CD4-positive, alpha-beta T cell (primary cell): Measurements from ENCODE around the gene ATG16L1. TPM values are rescaled to one million over a fixed set of nuclear protein-coding genes. Genes with fewer than 3 reads are reported as not detected.

Source experiments
- ATAC-seq: fragments of 200-7000 bp; cut with Tn5 transposase; one replicate; pipeline ENCODE4 v1.10.0; 2022; ENCODE audit warnings: mild to moderate bottlenecking; ENCODE audit not compliant: poor library complexity
- CTCF ChIA-PET: fragments of 350-600 bp; sonication (Branson Sonifier 250); formaldehyde crosslinking; loops from one replicate; lab custom pipeline; 2021; ENCODE audit warnings: antibody characterized with exemption, inconsistent platforms; lab: Charles Lee
- POLR2A ChIA-PET: fragments of 350-600 bp; sonication (Branson Sonifier 250); formaldehyde crosslinking; loops from one replicate; lab custom pipeline; 2021; ENCODE audit warnings: antibody characterized with exemption, inconsistent platforms; lab: Charles Lee
- DNase-seq, 14 experiments: peaks; one replicate each; pipeline ENCODE4 v3.0.0-alpha.2; 2013 to 2020; ENCODE audit warnings: mixed read lengths in 2 of 14
- H3K27ac ChIP-seq, 2 donors: one replicate each; pipeline versions ENCODE4 v1.5.1 to v1.7.0; 2013; ENCODE audit warnings: low read length in 2 of 2, low read depth in 1 of 2, mild to moderate bottlenecking in 1 of 2
- H3K27me3 ChIP-seq, 2 experiments: 1 replicate in 1 of 2; 2 replicates in 1 of 2; pipeline versions ENCODE4 v1.6.1 to v1.7.0; 2013; ENCODE audit warnings: low read length in 2 of 2, control low read depth in 1 of 2, mild to moderate bottlenecking in 1 of 2, moderate library complexity in 1 of 2; ENCODE audit not compliant: insufficient read depth in 2 of 2, control insufficient read depth in 1 of 2
- H3K36me3 ChIP-seq: one replicate; pipeline ENCODE4 v1.6.1; 2013; ENCODE audit warnings: low read length, control low read depth; ENCODE audit not compliant: insufficient read depth
- H3K4me1 ChIP-seq: one replicate; pipeline ENCODE4 v1.6.1; 2013; ENCODE audit warnings: low read length, control low read depth; ENCODE audit not compliant: insufficient read depth
- H3K4me3 ChIP-seq: one replicate; pipeline ENCODE4 v1.5.1; 2013; ENCODE audit warnings: mild to moderate bottlenecking, low read length, moderate library complexity
- H3K9me3 ChIP-seq, 2 experiments: 1 replicate in 1 of 2; 2 replicates in 1 of 2; pipeline versions ENCODE4 v1.6.1 to v1.7.0; 2013; ENCODE audit warnings: low read length in 2 of 2, mild to moderate bottlenecking in 2 of 2, control low read depth in 1 of 2, moderate library complexity in 1 of 2; ENCODE audit not compliant: control insufficient read depth in 1 of 2, insufficient read depth in 1 of 2
- H3K27ac Mint-ChIP-seq: one replicate; pipeline ENCODE4 v1.8.0; 2020; ENCODE audit warnings: mixed read lengths
- H3K27me3 Mint-ChIP-seq: one replicate; pipeline ENCODE4 v1.8.0; 2021; ENCODE audit warnings: mixed read lengths
- H3K36me3 Mint-ChIP-seq: one replicate; pipeline ENCODE4 v1.8.0; 2021; ENCODE audit warnings: low read depth, mixed read lengths
- H3K4me1 Mint-ChIP-seq: one replicate; pipeline ENCODE4 v1.8.0; 2021; ENCODE audit warnings: low read depth, mixed read lengths
- H3K4me3 Mint-ChIP-seq: one replicate; pipeline ENCODE4 v1.8.0; 2020; ENCODE audit warnings: mild to moderate bottlenecking, mixed read lengths
- H3K9me3 Mint-ChIP-seq: one replicate; pipeline ENCODE4 v1.8.0; 2020; ENCODE audit warnings: mixed read lengths
- intact Hi-C, 2 experiments: fragments of 100-400 bp; cut with DNase I in 1 of 2; cut with micrococcal nuclease in 1 of 2; formaldehyde crosslinking; loops; one replicate each; pipeline versions ENCODE4 v1.15.1 to v1.9.0; 2023 to 2025; cut with DNase I, micrococcal nuclease
- total RNA-seq, 174 experiments: library from RNA in 2 of 174; stranded (reverse) in 2 of 174; gene quantifications; one replicate each; pipeline ENCODE4 v1.2.3 and lab custom pipeline; 2021 to 2026
- TF ChIP-seq, protein P1 (sequence below): fragments of 200-600 bp; IDR thresholded peaks from one replicate; pipeline ENCODE4 v1.8.0; 2022; ENCODE audit warnings: antibody characterized with exemption, mild to moderate bottlenecking

The ATG16L1 gene
- total RNA-seq, 2 experiments from 2014 or later, result 134 to 135 TPM

DNA sequence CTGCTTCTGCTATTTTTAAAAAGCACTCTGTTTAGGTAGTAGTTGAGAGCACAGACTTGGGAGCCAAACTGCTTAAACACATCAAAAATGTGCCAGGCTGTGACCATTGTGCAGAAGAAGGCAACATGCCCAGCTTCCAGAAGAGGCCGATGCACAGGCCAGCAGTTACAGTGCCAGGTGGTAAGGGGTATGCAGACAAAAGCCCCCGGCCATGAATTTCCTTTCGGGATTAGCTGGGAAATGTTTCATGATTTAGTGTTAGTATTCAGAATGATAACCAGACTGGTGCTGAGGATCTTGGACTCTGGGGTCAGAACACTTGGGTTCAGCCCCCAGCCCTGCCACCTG lies 40.0 kb upstream of the ATG16L1 start:
- POLR2A ChIA-PET, result no interaction called here
- Mint-ChIP-seq H3K4me1 (peaks cover 19% of the 10 kb centered on the region), H3K27me3 (no peaks in the 10 kb centered on the region), H3K36me3 (peaks cover 27% of the 10 kb centered on the region), H3K27ac (no peak overlapping the region), H3K4me3 (no peak overlapping the region), H3K9me3 (no peaks in the 10 kb centered on the region)
- no peaks in the 10 kb centered on the region for H3K27me3 ChIP-seq
- no peak for DNase-seq
- H3K36me3 ChIP-seq, result peaks cover 20% of the 10 kb centered on the region
- CTCF ChIA-PET, result no interaction called here
- peaks cover 7% of the 10 kb centered on the region for H3K4me1 ChIP-seq
- H3K9me3 ChIP-seq, result no peaks in the 10 kb centered on the region
- ATAC-seq, result no peak
- no peak overlapping the region for H3K4me3 ChIP-seq
- intact Hi-C loops, result no loop called here
- TF ChIP-seq, protein P1, sequence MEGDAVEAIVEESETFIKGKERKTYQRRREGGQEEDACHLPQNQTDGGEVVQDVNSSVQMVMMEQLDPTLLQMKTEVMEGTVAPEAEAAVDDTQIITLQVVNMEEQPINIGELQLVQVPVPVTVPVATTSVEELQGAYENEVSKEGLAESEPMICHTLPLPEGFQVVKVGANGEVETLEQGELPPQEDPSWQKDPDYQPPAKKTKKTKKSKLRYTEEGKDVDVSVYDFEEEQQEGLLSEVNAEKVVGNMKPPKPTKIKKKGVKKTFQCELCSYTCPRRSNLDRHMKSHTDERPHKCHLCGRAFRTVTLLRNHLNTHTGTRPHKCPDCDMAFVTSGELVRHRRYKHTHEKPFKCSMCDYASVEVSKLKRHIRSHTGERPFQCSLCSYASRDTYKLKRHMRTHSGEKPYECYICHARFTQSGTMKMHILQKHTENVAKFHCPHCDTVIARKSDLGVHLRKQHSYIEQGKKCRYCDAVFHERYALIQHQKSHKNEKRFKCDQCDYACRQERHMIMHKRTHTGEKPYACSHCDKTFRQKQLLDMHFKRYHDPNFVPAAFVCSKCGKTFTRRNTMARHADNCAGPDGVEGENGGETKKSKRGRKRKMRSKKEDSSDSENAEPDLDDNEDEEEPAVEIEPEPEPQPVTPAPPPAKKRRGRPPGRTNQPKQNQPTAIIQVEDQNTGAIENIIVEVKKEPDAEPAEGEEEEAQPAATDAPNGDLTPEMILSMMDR, result no peak
- no peak overlapping the region for H3K27ac ChIP-seq

GRCh38 chr2:233213011-233213410 lies 38.5 kb upstream of the ATG16L1 start:
- H3K9me3 Mint-ChIP-seq, result no peaks in the 10 kb centered on the region
- H3K27ac ChIP-seq, result no peak overlapping the region
- H3K27ac Mint-ChIP-seq, result no peak overlapping the region
- H3K4me3 ChIP-seq, result no peak overlapping the region
- ChIA-PET CTCF (no interaction called here), POLR2A (no interaction called here)
- TF ChIP-seq, protein P1, result no peak
- H3K4me3 Mint-ChIP-seq, result no peak overlapping the region
- ATAC-seq, result no peak
- no peaks in the 10 kb centered on the region for H3K9me3 ChIP-seq
- H3K36me3 ChIP-seq, result peaks cover 6% of the 10 kb centered on the region
- peaks cover 14% of the 10 kb centered on the region for H3K4me1 Mint-ChIP-seq
- H3K36me3 Mint-ChIP-seq, result peaks cover 15% of the 10 kb centered on the region
- H3K27me3 Mint-ChIP-seq, result no peaks in the 10 kb centered on the region
- H3K4me1 ChIP-seq, result peaks cover 7% of the 10 kb centered on the region
- intact Hi-C loops, result no loop called here
- no peaks in the 10 kb centered on the region for H3K27me3 ChIP-seq
- DNase-seq, result no peak

GRCh38 chr2:233213975-233214374 lies 37.5 kb upstream of the ATG16L1 start:
- no peaks in the 10 kb centered on the region for H3K9me3 Mint-ChIP-seq
- ChIA-PET CTCF (no interaction called here), POLR2A (no interaction called here)
- H3K4me1 Mint-ChIP-seq, result peaks cover 14% of the 10 kb centered on the region
- H3K36me3 Mint-ChIP-seq, result peaks cover 11% of the 10 kb centered on the region
- H3K27me3 ChIP-seq, result no peaks in the 10 kb centered on the region
- H3K36me3 ChIP-seq, result peaks cover 6% of the 10 kb centered on the region
- H3K9me3 ChIP-seq, result no peaks in the 10 kb centered on the region
- no peak overlapping the region for H3K4me3 ChIP-seq
- intact Hi-C loops, result no loop called here
- H3K27ac Mint-ChIP-seq, result no peak overlapping the region
- peaks cover 1% of the 10 kb centered on the region for H3K4me1 ChIP-seq
- no peak overlapping the region for H3K27ac ChIP-seq
- no peak overlapping the region for H3K4me3 Mint-ChIP-seq
- DNase-seq (no peak), ATAC-seq (no peak)
- H3K27me3 Mint-ChIP-seq, result no peaks in the 10 kb centered on the region
- TF ChIP-seq, protein P1, result no peak
